GM18508 (cell line): Measurements from ENCODE around the gene HOOK1.
"Not testable (repeated sequence)": the region's sequence is repeated elsewhere in the genome, so short reads cannot be mapped to it uniquely, and the experiment has no call there.

Experiments used
- ATAC-seq: cut with Tn5 transposase; IDR thresholded peaks from one replicate; pipeline ENCODE4 v1.9.1; 2021; ENCODE audit warnings: moderate number of reproducible peaks; ENCODE audit not compliant: insufficient read depth, unreplicated experiment

HOOK1 gene

DNA sequence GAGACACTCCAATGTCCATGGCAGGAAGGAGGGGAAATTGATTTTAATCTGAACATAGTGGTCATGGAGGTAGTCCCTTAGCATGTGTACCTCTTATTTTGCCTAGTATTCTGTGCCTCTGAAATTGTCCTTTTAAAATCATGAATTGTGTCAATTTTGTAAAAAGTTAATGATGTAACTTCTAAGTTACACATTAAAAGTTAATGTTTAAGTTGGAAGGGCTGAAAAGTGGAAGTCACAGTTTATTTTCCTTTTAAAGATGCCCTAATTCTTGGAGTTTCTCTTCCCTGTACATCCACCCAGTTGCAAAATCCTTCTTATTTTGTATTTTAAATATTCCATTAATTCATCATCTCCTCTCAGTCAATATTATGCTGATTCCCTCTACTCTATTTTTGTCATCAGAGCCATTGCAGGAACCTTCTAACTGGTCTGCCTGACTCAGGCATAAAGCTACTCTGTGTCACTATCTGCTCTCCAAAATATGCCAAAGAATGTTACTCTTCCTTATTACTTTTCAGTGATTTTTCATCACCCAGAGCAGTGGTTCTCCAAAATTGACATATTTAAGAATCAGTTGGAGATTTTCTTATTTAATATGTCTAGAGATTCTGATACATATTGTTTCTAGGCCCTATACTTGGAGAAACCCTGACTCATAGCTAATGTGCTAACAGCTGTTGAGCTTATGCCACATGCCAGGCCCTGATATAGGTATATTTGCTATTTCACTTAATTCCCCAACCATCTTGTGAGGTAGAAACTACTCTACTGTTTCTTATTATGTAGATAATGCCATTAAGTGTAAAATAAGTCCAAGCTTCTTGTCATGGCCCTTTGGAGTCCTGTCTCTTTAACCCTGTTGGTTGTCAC is 5.1 kb downstream of the HOOK1 start:
- ATAC-seq: no peak

- ATAC-seq: no peak
Measured at GRCh38 chr1:59827055-59827643, 12.4 kb downstream of the HOOK1 start.

DNA sequence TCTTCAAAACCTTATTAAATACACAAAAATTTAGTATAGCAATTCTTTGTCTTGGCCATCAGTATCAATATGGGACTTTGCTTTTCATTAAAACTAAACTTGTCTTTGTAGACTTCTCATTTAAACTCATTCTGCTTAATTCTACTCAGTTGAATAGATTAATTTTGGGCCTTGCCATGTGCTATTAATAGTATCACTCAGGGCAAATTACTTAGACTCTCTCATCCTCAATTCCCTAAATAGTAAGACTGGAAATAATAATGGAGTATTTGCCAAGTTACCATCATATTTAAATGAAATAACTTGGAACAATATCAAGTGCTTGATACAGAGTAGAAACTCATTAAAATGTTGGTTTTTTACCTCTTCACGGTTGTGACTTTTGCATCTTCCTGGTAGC is 13.4 kb downstream of the HOOK1 start:
- no peak for ATAC-seq

DNA sequence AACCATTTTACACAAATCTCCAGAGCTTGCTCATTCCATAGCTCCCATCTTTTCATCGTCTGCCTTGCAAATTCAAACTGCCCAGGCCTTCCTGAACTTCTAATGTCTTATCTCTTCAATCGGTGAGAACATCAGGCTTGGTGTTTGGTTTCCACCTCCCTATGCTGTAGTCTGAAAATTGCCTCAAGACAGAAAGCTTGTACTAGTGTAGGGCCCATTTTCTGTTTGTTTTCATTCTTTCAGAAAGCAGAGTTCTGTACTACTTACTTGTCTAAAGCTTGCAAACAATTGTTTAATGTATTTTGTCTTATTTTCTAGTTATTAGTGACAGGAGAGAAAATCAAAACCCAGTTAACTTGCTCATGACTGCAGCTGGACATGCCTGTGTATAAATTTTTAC is 16.8 kb downstream of the HOOK1 start:
- no peak for ATAC-seq

DNA sequence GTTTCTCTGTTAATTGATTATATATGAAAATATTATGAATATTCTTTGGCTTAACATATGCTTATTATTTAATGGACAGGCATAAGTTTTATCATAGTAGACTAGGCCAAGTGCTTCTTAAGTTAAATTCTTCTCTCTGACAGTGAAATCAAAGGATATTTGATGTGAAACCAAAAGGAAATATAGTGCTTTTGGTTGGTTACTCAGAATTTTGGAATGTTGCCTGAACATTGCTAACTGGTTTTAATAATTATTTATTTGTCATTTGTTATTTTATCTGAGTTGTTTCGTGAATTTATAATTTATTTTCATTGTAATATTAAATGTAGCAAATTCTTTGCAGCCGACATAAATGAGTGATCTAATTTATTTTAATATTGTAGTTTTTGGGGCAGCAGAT is 18.3 kb downstream of the HOOK1 start:
- no peak for ATAC-seq

GRCh38 chr1:59833991-59834390 is 19.2 kb downstream of the HOOK1 start:
- no peak for ATAC-seq

DNA sequence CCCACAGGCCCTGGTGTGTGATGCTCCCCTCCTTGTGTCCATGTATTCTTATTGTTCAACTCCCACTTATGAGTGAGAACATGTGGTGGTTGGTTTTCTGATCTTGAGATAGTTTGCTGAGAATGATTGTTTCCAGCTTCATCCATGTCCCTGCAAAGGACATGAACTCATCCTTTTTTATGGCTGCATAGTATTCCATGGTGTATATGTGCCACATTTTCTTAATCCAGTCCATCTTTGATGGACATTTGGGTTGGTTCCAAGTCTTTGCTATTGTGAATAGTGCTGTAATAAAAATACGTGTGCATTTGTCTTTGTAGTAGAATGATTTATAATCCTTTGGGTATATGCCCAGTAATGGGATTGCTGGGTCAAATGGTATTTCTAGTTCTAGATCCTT is 23.1 kb downstream of the HOOK1 start:
- ATAC-seq: not testable (repeated sequence)

DNA sequence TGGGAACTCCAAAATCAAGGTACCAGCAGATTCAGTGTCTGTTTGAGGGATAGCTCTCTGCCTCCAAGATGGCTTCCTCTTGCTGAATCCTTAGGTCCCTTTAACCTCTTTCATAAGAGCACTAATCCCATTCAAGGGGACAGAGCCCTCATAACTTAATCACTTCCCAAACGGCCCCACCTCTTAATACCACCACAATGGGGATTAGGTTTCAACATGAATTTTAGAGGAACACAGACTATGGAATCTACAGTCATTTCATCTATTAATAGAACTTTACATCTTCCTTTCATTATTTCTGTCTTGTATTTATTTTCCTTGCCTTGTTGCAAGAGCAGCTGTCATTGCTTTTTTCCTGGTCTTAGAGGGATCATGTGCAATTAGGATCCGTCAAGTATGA is 30.3 kb downstream of the HOOK1 start:
- ATAC-seq: no peak

DNA sequence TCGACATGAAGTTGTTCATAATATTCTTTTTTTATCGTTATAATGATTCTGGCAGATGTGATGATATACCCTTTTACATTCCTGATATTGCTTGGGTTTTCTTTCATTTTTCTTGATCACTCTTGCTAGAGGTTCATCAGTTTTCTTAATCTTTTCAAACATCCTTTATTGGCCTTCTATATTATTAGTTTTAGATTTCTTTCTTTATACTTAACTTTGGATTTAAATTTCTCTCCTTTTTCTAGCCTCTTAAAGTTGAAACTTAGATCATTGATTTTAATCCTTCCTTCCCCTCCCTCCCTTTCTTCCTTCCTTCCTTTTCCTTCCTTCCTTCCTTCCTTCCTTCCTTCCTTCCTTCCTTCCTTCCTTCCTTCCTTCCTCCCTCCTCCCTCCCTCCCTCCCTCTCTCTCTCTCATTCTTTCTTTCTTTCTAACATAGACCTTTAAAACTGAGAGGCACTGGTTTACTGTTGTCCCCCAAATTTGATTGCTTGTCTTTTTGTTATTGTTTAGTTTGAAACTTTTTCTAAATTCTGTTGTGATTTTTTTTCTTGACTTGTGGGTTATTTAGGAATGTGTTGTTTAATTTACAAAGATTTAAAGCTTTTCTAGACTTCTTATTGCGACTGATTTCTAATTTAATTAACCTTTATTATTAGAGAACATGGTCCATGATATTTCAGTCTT is 31.6 kb downstream of the HOOK1 start:
- ATAC-seq: no peak

DNA sequence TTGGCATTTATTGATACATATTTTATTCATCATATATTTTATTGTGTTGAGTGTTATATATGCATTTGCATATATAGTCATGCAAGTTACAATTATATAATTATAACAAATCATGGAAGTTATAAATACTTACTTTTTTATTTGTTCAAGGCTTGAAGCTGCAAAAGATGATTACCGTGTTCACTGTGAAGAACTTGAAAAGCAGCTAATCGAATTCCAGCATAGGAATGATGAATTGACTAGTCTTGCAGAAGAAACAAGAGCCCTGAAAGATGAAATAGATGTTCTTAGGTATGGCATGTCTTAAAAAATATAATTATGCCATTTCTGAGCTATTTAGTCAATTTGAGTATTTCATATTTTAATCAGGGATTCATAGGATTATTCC is 32.1 kb downstream of the HOOK1 start:
- no peak for ATAC-seq

GRCh38 chr1:59852117-59852516 is 37.4 kb downstream of the HOOK1 start:
- ATAC-seq: no peak

DNA sequence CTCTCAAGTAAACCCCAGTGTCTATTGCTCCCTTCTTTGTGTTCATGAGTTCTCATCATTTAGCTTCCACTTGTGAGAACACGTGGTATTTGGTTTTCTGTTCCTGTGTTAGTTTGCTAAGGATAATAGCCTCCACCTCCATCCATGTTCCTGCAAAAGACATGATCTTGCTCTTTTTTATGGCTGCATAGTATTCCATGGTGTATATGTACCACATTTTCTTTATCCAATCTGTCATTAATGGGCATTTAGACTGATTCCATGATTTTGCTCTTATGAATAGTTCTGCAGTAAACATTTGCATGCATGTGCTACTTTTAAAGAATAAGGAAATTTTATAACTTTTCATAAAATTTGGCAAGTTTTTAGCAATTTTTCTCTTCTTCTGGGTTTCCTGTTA is 40.5 kb downstream of the HOOK1 start:
- not testable (repeated sequence) for ATAC-seq

- ATAC-seq: no peak
Measured at GRCh38 chr1:59856725-59857338, 42.1 kb downstream of the HOOK1 start.

DNA sequence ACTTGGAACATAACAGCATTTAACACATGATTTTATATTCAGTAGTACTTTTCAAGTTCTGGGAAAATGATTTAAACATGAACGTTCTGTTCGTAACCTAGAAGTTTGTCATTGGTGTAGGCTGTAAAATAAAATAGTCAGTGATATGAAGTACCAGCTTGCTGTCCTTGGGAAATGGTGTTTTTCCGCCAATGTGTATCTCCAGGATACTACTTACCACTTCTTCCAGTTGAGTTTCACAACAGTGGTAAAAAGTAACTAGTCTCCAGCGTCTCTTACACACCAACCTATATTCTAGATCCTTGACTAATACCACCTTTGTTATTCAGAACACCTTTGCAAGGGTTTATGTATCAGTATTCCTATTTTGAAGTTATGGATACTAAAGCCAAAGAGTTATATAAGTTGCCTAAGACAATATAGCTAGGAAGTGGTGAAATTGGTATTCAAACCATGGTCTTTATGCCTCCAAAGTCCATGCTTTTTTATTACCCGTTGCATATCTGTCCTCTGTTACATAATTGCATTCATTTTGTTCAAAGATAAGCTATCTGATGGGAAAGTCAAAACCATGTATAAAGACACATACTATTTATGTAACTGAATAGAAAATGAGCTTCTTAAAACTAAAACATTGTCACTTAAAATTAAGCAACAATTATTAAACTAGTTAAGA is 43.1 kb downstream of the HOOK1 start:
- ATAC-seq: no peak

DNA sequence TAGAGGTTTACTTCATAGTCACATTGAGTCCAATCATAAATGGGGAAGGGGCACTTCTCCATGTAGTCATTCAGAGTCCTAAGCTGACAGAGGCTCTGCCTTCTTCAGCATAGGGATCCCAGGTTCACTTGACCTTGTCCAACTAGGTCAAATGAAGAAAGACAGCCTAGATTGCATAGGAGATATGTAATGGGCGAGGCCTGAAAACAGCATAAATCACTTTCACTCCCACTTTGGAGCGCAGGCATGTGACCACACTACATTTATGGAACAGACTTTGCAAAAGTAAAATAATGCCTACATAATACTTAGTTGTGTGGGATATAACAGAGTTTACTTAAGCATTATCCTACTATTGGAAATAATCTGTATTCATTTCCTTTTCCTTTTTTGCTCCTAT is 51.7 kb downstream of the HOOK1 start:
- ATAC-seq: no peak

GRCh38 chr1:59871746-59872145 is 57.0 kb downstream of the HOOK1 start:
- no peak for ATAC-seq

DNA sequence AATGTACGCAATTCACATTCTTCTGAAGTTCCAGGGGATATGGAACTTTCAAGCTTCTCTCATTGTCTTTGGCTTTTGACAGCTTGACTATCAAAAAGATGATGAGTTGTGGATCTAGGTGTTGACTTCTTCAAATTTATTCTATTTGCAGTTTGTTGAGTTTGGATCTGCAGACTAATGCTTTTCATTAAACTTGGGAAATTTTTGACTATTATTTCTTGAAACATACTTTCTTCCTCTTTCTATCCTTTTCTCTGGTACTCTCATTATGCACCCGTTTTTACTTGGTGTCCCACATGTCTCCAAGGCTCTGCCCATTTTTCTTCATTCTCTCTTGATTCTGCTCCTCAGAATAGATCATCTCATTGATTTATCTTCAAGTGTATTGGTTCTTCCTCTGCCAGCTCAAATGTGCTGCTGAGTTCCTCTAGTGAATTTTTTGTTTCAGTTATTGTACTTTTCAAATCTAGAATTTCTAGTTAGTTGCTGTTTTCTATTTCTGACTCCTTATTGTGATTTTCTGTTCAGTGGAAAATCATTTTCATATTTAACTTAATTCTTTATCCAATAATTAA is 62.4 kb downstream of the HOOK1 start:
- ATAC-seq: no peak

DNA sequence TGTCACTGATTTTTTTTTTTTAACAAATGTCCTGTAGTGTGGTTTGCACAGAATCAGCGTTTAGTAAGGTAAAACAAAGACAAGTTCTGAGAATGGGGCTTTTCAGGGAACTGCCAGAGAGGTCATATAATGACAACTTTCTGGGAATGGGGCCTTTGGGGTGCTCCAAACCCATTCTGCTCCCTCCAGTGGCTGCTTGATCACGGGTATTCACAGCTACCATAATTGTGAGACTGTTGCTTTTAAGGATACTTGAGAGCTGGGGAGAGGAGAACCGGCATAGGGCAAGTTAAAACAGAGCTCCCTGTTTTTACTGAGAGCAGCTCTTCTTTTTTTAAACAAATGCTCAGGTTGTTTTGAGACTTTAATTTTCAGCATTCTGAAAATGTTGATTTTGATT is 63.6 kb downstream of the HOOK1 start:
- no peak for ATAC-seq

GRCh38 chr1:59879574-59879973 is 64.8 kb downstream of the HOOK1 start:
- no peak for ATAC-seq

DNA sequence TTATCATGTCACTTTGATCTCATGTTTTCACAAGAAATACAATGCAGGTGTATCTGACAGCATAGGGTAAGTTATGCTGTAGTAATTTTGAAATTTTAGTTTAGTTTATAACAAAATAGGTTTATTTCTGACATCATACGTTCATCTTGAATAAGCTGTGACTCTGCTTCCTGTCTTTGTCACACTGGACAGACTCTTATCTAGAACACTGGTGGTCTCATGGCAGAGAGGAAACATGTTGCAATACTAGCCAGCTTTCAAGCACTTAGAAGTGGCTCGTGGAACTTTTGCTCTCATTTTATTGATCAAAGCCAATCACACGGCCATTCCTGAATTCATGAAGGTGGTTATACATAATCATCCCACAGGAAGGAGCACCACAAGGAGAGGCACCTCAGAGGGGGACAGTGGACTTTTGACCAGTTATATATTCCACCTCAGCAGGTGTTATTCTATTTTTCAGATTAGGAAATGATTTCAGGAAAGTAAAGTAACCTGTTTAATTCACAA is 65.3 kb downstream of the HOOK1 start:
- ATAC-seq: no peak
